ENCODE data around the gene TRPV3.
"Not testable (repeated sequence)": the region's sequence is repeated elsewhere in the genome, so short reads cannot be mapped to it uniquely, and the experiment has no call there.

TRPV3 gene

DNA sequence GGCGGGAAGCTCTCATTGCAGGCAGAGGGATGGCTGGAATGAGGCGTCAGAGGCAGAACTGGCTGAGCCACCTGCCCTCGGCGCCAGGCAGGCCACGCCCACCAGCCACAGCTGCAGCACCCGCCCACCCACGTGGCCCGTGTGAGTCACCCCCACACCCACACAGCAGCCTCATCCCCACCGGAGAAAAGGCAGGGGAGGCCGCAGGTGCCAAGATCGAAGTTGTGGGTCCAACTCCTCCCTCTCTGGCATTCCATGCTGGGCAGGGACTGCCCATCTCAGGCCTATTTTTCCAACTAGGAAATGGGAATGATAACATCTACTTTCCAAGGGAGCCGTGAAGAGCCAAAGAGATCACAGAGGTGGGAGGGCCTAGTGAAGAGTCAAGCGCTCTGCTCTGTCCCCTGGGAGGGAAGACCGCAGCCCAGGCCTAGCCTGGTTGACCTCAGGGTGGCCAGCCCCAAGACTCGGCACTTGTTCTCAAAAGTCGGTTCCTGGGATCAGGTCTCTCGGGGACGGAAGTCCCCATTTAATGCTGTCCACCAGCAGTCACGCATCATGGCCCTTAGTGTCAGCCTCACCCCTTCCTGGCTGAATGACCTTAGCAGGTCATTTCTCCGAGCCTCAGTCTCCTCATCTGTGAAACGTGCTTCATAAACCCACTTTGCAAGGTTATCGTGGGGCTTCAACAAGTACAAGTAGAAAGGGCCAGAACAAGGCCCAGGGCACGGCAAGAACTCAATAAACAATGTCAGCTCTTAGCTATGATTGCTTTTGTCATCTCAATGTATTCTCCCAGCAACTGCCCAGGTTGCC, at the start of gene TRPV3:
Gene TRPV3, minus strand, starts transcription at position 45 of the 816 bp plus-strand sequence. CDS start 2,962 bp downstream, outside the sequence.
- DNase-seq (ENCODE audit: low read depth), result peak; percentile 14

DNA sequence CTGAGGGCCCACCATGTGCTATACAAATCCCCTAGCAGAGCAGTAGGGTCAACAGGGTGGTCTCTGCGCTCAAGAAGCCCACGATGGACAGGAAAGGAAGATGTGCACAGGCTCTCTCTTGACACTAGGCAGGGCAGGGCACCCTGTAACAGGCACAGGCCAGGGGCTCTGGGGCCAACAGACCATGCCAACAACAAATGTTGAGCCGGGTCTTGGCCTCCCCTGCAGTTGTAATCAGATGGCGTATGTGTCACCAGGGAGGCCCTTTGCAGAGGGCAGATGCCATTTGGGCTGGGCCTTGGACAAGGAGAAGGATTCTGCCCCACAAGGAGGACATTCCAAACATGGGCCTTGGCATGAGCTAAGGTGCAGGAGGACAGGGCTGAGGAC, 46.3 kb upstream of the TRPV3 start:
- DNase-seq (ENCODE audit: low read depth), result no peak

DNA sequence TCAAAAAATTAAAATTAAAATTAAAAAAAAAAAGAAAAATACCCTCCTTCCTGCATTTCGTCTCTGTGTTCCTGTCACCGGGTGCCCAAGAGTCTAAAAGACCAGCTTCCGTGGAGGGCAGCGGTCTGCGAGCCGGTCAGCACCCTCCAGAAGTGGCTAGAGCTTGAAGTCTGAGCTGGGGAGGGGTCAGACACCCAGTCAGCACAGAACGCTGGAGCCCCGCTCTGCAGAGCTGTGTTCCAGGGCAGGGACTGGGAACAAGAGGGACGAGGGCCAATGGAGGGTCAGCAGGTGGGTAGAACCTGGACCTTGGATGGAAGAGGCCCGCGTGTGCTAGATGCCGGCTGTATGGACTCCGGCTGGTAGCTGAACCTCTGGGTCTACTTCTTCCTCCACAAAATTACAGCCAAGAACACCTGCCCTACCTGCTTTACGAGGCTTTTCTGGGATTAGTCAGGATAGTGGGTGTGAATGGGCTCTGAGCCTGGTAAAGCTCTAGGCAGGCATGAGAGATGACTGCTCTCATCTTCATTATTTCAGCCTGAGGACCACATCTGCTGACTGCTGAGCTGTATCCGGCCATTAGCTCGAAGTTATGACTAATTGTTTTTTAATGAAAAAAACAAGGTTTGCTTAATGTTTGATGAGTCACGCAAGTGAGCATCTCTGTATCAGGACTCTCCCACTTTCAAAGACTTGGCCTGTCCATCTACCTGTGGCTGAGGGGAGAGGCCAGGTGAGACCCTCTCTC, 45.7 kb upstream of the TRPV3 start:
- no peak for DNase-seq (ENCODE audit: low read depth)

DNA sequence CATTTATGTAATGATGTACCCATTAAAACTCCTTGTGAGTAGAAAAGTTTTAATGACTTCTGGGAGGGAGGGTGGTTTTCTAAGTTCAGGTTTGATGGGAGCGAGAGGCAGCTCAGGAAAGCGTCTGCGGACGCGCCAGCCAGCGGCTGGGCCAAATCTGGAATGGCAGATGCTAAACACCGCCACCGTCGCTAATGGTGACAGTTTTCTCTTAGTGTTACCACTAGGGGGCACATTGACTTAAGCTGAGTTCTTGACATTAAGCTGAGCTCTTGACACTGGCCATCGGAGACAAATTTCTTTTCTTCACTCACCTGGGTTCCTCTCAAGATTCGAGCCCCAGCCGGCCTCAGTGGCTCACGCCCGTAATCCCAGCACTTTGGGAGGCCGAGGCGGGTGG, 44.9 kb upstream of the TRPV3 start:
- DNase-seq (ENCODE audit: low read depth), result no peak

DNA sequence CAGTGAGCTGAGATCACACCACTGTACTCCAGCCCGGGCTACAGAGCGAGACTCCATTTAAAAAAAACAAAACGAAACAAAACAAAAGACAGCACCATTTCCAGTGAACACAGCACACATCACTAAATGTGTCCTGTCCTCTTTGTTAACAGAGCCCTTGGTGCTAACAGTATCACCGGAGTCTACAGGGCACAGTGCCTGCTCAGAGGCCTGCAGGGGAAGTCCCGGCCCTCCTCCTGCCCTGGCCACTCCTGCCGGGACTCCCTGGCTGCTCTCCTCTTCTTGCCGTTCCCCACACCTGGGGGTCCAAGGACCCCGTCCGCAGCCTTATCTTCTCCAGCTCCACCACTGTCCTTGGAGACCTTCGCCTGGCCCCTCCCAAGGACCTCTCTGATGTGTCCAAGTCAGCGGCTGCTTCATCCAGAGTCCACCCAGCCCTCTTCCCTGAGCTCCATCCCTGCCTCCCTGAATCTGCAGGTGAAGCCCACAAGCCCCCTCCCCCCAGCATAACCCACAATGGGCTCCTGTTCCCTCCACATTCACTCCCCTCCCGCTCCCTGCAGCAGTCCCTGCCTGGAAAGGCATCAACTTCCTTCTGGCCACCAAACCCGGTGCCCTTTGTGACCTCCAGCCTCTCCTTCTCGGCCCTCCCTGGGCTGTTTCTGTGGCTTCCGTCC, 43.1 kb upstream of the TRPV3 start:
- no peak for DNase-seq (ENCODE audit: low read depth)

DNA sequence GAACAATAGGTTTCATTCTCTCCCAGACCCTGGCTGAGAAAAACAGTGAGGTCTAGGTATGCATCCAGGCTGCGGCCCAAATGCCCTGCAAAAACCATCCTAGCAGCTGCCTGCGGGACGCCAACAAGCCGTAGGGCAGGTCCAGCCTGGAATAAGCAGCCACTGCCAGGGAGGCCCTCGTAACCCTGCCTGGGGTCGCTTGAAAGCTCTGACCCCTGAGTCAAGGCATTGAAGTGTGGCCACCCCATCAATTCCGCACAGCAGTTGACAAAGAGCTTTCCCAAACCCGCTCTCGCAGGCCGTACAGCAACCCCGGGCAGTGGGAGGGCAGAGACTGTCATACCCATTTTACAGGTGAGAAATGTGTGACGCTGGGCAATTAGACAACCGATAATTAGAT, 40.5 kb upstream of the TRPV3 start:
- DNase-seq (ENCODE audit: low read depth), result no peak

DNA sequence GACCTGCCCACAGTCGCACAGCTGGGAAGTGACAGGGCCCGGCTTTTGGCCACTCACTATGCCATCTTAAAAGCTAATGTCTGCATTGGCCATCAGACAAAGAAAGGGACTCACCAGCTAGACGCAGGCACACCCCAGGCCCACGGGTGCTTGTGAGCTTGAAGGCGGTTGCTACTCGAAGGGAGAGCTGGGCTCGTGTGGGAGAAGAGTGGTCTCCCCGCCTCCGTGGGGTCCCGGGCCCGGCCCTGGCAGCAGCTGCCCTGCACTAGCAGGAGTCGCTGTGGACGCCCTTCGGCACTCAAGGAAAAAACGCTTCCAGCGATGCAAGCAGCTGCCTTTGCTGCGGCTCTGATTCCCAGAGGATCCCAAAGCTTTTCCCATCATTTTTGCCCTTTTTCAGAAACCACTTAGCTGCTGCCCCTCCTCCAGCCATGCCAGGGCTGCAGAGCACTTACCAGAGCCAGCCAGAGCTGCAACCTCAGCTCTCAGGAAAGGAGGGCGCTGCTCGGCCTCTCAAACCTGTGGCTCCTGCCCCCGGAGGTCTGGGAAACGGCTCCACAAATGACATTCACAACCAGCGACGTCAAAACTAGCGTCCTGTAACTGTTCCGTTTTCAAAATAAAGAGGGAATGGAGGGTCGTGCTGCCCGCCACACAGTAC, 39.3 kb upstream of the TRPV3 start:
- no peak for DNase-seq (ENCODE audit: low read depth)

DNA sequence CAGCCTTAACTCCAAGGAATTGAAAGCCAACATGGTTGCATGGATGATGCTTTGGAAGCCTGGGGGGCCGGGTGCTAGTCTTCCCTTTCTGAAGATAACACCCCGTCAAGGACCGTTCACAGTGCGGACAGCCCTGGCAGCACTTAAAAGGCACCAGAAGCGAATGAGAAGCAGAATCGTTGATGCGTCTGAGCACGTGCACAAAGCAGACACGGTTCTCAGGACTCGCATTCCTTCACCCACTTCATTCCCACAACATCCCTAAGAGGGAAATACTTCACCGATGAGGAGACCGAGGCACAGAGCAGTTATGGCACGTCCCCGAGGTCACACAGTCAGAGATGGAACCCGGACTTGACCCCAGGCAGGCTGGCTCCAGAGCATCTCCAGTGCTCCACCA, 37.4 kb upstream of the TRPV3 start:
- DNase-seq (ENCODE audit: low read depth), result no peak

DNA sequence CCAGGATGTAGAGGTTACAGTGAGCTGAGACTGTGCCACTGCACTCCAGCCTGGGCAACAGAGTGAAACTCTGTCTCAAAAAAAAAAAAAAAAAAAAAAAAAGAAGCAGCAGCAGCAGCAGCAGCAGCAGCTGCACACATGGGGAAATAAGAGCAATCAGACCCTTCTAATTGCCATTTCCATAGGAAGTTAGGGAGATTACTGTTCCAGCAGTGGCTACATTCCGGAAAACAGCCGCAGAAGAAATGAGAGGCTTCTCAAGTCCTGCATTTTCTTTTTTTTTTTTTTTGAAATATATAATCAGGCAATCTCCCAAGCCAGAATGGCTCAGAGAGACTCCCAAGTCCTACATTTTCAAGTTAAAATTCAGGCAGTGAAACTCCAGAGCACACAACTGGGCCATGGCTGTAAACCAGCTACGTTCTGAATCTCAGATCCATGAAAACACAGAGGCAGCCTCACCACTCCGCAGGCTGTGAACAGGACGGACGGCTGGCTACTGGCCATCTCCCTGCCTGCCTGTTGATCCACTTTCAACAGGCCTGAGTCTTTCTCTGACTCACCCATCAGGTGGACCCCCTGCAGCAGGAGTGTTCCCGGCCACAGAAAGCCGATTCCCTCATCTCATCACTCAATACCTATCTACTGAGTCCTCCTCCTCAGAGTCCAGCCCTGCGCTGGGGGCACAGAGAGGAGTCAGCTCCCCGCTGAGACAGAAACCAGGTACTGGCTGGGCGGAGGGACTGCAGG, 36.6 kb upstream of the TRPV3 start:
- DNase-seq (ENCODE audit: low read depth), result no peak

DNA sequence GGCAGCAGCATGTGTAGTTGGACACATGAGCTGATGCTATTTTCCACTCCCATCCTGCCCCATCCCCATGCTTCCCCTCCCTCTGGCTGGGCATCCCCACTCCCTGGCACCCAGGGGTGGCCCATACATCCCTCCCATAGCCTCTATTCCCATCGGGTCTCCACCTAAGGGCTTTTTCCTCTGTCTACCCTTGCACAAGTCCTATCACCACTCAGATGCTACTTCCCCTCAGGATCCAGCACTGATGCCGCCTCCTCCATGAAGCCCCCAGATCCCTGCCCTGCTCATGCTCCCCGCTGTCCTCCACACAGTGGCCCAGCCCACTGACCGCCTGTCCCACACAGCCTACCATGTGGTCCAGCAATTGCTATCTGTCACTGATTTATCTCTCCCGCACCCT, 35.8 kb upstream of the TRPV3 start:
- DNase-seq (ENCODE audit: low read depth), result no peak

DNA sequence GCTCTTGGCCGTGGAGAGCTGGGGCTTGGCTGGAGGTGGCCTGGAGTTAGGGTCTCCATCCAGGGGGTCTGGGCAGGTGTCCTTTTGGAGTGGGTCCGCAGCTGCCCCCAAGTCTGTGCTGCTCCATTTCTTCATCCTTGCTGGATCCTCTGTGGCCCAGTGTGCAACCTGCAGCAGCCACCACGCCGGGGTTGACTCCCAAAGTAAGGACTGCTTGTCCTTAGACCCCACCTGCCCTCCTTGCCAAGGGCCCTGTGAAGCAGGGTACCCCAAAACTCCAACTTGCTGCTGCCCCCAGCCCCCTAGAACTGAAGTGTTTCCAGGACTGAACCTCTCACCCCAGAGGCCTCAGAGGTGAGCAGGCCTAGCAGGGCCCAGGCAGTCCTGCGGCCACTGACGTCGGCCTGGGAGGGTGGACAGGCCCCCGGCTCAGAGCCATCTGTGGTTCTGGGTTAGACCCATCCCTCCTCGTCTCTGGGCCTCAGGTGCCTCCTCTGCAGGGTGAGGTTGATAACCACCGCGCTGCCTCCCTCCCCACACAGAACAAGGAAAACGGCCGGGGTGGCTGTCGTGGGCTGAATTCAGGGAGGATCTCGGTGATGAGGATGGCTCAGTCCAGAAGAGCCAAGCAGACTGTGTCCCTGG, 34.7 kb upstream of the TRPV3 start:
- DNase-seq (ENCODE audit: low read depth), result no peak

DNA sequence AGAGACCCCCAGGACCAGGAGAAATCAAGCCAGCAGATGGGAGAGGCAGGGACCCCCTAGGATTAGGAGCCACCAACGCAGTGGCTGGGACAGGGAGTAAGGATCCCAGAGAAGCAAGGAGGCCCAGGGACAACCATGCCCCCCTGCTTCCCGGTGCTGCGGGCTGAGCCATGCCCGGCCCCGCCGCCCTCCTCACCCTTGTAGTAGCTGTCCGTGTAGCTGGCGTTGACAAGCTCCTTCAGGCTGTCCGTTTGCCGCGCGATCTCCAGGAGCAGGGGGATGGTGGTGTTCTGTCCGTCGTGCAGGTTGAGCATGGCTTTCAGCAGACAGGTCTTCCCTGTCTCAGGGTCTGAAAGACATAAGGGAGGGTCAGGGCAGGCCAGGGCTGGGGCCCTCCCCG, 33.2 kb upstream of the TRPV3 start:
- DNase-seq (ENCODE audit: low read depth), result no peak

DNA sequence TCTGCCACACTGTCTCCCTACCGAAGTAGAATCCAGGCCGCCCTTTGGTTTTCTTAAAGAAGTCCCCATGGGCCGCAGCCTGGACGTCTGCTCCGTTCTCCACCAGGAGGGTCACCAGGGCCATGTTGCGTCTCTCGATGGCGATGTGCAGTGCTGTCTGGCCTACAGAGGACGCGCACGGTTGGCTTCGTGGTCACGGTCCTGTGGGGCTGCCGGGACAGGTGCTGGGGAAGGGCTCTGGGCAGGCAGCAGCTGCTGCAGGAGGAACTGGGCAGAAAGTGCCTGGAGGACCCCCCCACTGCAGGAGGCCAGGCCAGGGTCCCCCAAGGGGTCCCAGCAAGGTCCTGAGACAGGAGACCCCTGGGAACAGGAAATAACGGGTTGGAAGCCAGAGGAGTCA, 32.6 kb upstream of the TRPV3 start:
- DNase-seq (ENCODE audit: low read depth), result no peak

DNA sequence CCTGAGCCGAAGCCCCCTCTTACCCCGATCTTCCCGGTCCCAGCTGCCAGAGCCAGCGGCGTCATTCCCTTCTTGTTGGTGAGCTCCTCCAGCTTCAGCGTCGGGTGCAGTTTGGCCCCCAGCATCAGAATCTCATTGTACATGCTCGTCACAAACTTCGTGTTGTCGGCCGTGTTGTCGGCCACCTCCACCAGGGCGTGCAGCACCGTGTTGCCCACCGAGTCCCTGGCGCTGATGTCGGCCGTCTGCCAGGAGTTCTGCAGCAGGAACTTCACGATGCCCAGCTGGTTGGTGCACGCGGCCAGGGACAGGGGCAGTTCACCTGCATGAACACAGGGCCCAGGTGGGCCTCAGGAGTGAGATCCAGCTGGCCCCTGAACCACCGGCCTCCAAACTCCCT, 32.2 kb upstream of the TRPV3 start:
- no peak for DNase-seq (ENCODE audit: low read depth)

DNA sequence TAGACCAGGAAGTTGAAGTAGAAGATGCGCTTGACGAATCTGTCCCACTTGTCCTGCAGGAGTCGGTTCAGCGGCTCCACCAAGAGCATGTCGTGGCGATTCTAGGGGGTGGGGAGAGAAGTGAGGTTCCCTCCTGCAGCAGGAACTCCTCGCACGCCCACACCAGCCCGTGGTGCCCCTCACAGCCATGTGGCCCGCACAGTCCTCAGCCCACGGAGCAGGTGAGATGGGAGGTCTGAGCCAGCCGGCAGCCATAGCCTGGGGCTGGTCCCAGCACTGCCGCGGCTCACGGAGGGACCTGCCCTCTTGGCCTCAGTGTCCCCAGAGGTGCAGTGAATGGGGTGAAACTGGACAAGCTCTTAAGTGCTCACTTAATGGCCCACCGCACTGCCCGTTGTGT, 28.2 kb upstream of the TRPV3 start:
- DNase-seq (ENCODE audit: low read depth), result no peak

DNA sequence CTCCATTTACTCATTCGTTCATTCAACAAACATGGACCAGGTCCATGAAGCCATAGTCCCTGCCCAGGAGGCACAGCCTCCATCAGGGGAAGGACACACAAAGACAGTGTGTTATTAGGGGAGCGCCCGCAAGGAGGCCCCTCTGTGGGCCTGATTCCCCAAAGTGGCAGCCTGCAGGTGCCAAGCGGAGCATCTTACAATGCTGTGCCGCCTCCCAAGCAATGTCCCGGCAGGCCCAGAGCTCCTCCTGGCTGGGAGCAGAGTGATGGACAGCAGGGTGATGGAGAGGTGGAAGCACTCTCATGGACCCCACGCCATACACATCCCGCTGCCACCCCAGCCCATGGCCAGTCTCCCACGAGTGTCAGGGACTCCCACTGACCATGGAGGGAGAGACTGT, 25.8 kb upstream of the TRPV3 start:
- no peak for DNase-seq (ENCODE audit: low read depth)

DNA sequence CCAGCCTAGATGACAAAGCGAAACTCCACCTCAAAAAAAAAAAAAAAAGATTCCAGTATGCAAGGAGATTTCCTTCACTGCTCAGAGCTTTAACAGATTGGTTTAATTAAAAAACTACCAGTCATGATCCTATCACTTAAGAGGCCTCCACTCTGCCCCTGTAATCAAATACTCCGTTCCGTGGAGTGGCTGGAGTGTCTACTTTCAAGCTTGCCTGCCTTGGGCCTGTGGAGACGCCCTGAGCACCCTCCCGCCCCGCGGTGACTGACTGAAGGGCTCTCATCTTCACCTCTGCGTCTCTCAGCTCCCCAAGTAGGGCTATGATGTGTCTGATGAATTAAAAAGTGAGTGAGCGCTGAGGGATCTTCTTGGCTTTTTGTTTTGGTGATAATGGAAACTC, 25.3 kb upstream of the TRPV3 start:
- DNase-seq (ENCODE audit: low read depth), result no peak

DNA sequence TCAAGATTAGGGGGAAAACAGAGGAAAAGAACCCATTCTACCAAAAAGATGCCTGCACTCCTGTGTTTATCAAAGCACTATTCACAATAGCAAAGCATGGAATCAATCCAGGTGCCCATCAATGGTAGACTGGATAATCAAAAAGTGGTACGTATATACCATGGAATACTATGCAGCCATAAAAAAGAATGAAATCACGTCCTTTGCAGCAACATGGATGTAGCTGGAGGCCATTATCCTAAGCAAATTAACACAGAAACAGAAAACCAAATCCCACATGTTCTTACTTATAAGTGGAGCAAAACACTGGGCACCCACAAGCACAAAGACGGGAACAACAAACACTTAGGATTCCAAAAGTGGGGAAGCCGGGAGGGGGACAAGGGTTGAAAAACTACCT, 21.1 kb upstream of the TRPV3 start:
- DNase-seq (ENCODE audit: low read depth), result not testable (repeated sequence)

DNA sequence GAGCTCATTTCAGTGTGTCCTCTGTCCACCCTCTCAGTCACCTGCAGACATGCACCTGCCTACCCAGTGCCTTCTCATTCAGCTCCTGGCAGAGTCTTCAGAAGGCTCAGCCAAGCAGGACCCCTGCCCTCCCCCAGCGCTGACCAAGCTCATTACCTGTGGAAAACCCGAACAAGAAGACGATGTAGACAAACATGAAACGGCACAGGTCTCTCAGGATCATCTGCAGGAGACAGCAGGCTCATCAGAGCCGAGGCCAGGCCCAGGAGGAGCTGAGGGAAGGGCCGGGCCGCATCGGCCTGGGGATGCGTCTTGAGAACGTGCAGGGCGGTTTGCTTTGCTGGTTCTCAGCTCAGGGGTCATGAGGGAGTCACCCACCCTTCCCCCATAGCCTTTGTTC, 19.4 kb upstream of the TRPV3 start:
- DNase-seq (ENCODE audit: low read depth), result no peak

DNA sequence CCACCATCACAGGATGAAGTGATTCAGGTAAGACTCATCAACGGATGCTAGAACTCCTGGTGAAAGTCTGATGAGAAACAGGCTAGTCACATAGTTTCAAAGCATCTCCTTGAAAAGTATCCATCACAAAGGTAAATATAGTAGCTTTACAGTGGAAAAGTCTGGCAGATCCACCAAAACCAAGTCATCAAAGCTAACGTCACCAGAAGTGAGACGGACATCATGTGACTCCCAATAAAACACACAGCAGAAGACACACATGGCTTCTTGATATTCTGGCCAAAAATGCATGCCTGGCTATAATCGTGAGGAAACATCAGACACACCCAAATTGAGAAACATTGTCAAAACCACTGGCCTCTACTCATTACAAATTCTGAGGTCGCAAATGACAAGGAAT, 17.9 kb upstream of the TRPV3 start:
- no peak for DNase-seq (ENCODE audit: low read depth)

DNA sequence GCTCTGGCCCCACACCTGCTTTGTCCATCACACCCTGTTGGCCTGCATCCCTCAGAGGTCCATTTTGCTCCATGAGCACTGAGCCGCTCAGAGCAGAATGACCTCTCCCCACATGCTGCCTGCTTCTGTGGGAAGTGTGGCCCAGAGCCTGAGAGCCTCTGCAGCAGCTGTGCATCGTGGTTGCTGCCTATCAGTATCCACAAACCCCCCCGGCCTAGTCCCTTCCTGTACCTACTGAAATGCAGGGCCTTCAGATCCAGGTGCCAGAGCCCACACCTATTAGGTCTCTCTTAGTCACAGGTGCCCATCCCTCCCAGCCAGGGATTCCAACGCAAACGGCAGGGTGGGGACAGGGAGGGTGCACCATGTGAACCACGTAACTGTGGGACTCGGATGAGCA, 16.6 kb upstream of the TRPV3 start:
- DNase-seq (ENCODE audit: low read depth), result no peak
